HG02763 (cell line): Measurements from ENCODE around the gene TRAPPC12.

Experiments
- ATAC-seq: cut with Tn5 transposase; IDR thresholded peaks from one replicate; pipeline ENCODE4 v1.9.1; 2021; ENCODE audit warnings: mild to moderate bottlenecking, moderate library complexity; ENCODE audit not compliant: unreplicated experiment

TRAPPC12 gene

GRCh38 chr2:3405876-3406275 is 26.4 kb downstream of the TRAPPC12 start:
- ATAC-seq = no peak

- ATAC-seq = no peak
Measured at GRCh38 chr2:3406501-3406900, 27.0 kb downstream of the TRAPPC12 start.

- ATAC-seq = no peak
Measured at GRCh38 chr2:3408781-3409180, 29.3 kb downstream of the TRAPPC12 start.

GRCh38 chr2:3409627-3410170 is 30.2 kb downstream of the TRAPPC12 start:
- no peak for ATAC-seq

GRCh38 chr2:3411103-3411502 is 31.6 kb downstream of the TRAPPC12 start:
- ATAC-seq = no peak

- no peak for ATAC-seq
Measured at GRCh38 chr2:3413697-3414096, 34.2 kb downstream of the TRAPPC12 start.

GRCh38 chr2:3414133-3414860 is 34.8 kb downstream of the TRAPPC12 start:
- no peak for ATAC-seq

GRCh38 chr2:3418766-3419404 is 39.4 kb downstream of the TRAPPC12 start:
- ATAC-seq = no peak

GRCh38 chr2:3420076-3420768 is 40.7 kb downstream of the TRAPPC12 start:
- ATAC-seq = no peak

GRCh38 chr2:3420769-3421397 is 41.4 kb downstream of the TRAPPC12 start:
- no peak for ATAC-seq

GRCh38 chr2:3421580-3421979 is 42.1 kb downstream of the TRAPPC12 start:
- ATAC-seq = no peak

GRCh38 chr2:3422161-3422779 is 42.8 kb downstream of the TRAPPC12 start:
- peak; percentile 43 for ATAC-seq

- no peak for ATAC-seq
Measured at GRCh38 chr2:3423492-3424170, 44.1 kb downstream of the TRAPPC12 start.

GRCh38 chr2:3424171-3424795 is 44.8 kb downstream of the TRAPPC12 start:
- no peak for ATAC-seq

- no peak for ATAC-seq
Measured at GRCh38 chr2:3426615-3427014, 47.1 kb downstream of the TRAPPC12 start.

- ATAC-seq = no peak
Measured at GRCh38 chr2:3427272-3427671, 47.8 kb downstream of the TRAPPC12 start.

GRCh38 chr2:3428577-3428976 is 49.1 kb downstream of the TRAPPC12 start:
- no peak for ATAC-seq

GRCh38 chr2:3429066-3429610 is 49.6 kb downstream of the TRAPPC12 start:
- no peak for ATAC-seq

- no peak for ATAC-seq
Measured at GRCh38 chr2:3430172-3430571, 50.7 kb downstream of the TRAPPC12 start.
